GM18499 (cell line): ENCODE measurements around the gene SLC5A2.
"Not testable (repeated sequence)": the region's sequence is repeated elsewhere in the genome, so short reads cannot be mapped to it uniquely, and the experiment has no call there.

Experiments used
- ATAC-seq: cut with Tn5 transposase; IDR thresholded peaks from one replicate; pipeline ENCODE4 v1.9.1; 2021; ENCODE audit warnings: moderate number of reproducible peaks; ENCODE audit not compliant: insufficient read depth, unreplicated experiment

Gene SLC5A2

DNA sequence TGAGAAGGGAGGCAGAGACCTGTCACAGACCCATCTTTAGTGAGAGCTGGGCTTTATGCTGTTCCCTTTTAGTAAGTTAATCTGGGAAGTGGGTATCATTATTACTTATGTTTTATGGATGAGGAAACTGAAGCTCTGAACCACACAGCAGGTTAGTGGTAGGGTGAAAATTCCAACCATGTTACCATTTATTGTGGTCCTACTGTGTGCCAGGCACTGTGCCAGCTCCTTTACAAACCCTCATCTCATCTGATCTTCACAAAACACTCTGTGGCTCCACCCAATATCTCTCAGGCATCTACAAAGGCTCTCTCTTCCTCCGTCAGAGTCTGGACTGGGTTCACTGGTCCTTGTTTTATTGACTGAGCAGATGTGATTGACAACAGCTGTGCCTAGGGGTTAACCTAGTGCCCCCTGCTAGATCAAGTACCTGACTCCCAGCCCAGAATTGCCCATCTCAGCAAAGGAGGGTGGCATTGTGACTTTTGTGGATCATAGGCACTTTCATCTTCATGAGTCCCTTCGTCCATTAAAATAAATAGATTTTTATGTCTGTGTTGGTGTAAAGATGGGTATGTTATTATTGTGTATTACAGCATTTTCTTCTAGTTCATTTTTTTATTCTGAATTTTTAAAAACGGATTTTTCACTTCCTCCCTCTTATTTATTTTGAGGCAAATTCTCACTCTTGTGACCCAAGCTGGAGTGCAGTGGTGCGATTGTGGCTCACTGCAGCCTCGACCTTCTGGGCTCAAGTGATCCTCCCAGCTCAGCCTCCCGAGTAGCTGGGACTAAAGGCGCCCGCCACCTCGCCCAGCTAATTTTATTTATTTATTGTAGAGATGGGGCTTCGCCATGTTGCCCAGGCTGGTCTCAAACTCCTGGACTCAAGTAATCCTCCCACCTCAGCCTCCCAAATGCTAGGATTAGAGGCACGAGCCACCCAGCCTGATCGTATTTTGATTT lies 7.9 kb upstream of the SLC5A2 start:
- no peak for ATAC-seq

DNA sequence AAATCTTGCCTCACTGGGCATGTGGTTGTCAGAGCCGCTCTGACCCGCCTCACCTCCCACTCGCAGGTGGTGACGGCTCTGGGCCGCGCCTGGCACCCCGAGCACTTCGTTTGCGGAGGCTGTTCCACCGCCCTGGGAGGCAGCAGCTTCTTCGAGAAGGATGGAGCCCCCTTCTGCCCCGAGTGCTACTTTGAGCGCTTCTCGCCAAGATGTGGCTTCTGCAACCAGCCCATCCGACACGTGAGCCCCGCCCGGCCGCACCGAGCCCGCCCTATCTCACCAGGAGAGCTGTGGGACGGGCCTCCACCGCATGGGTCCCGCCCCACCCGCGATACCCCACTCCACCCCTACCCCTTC lies 7.0 kb upstream of the SLC5A2 start:
- ATAC-seq = no peak

DNA sequence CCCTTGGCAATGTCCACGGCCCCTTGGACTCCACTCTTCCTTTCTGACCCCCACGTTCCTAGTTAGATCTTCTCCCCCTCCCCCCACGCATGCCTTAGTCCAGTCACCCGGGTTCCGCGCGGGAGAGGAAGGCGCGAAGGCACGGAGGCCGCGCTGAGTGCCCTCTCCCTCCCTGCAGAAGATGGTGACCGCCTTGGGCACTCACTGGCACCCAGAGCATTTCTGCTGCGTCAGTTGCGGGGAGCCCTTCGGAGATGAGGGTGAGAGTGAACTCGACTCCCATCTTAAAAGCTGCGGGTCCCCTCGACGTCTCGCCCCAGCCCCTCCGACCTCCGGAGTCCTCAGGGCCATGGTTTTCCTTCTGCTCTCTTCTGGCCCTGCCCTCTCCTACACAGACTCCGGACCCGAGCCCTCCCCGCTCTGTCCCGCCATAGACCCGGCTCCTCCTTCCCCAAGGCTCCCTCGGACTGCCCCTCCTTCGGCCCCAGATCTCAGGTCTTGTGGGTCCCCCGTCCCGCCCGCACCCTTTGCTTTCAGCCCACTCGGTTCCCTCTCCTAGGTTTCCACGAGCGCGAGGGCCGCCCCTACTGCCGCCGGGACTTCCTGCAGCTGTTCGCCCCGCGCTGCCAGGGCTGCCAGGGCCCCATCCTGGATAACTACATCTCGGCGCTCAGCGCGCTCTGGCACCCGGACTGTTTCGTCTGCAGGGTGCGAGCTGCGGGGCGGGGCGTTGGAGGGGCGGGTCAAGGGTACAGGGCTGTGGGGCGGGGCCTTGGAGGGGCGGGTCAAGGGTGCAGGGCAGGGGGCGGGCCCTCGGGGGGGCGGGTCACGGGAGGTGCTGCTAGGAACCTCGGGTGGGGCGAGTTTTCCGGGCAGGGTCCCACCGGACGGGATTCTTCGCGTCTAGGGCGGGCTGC lies 6.4 kb upstream of the SLC5A2 start:
- no peak for ATAC-seq

DNA sequence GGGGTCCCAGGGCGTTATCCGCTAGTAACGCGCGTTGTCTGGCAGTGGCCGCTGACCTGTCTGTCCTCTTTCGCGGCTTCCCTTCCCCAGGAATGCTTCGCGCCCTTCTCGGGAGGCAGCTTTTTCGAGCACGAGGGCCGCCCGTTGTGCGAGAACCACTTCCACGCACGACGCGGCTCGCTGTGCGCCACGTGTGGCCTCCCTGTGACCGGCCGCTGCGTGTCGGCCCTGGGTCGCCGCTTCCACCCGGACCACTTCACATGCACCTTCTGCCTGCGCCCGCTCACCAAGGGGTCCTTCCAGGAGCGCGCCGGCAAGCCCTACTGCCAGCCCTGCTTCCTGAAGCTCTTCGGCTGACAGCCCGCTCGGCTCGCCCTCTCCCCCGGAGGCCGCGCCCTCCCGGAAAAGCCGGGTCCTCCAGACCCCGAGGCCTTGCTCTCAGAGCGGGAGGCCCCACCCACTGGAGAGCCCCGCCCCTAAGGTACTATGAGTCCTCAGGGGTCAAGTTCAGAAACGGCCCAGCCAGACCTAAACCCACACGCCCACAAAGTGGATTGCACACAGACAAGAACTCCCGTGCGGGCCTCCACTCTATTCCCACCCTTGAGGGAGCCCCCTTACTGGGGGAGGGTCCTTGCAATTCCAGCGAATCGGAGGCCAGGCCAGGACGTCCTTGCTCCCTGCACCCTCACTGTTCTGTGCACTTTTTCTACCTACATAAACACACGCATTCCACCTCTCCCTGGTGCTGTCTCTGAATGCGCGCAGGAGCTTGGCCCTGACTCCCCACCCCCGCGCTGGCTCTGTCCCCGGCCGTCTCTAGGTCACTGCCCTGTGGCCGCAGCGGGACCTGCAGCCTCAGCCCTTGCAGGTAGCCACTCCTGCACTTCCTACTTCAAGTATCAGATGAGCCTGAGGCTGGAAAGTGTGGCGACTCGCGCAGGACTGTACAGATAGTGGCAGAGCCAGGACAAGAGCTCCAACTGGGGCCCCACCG lies 5.4 kb upstream of the SLC5A2 start:
- ATAC-seq = no peak

DNA sequence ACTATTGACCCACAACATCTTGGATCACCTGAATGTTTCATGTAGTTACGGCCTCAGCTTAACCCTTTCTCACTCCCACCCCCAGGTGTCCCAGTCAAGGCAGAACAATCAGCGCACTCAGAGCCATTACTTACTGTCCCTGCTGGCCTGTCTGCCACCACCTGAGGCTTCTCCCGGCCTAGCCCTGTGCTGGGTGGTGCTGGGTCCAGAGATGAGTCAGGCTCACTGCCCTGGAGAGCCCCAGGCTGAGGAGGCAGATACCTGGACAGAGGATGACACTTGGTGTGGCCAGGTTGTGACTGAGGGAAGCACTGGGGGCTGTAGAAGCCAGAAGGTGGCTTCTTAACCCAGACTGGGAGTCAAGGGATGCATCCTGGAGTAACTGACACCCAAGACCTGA lies 4.0 kb upstream of the SLC5A2 start:
- no peak for ATAC-seq

DNA sequence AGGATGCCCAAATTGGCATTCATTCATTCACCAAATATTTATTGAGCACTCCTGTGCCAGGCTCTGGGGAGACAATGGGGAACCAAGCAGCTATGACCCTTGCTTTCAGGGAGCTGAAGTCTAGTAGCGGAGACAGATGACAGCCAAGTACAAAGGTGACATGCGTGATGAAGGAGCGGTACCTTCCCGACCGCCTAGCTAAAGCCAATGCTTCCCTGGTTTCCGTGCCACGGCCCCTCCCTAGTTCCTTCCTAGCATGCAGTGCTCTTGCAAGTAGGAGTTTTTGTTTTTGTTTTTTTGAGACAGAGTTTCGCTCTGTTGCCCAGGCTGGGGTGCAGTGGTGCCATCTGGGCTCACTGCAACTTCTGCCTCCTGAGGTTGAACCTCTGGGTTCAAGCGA lies 3.2 kb upstream of the SLC5A2 start:
- ATAC-seq = no peak

DNA sequence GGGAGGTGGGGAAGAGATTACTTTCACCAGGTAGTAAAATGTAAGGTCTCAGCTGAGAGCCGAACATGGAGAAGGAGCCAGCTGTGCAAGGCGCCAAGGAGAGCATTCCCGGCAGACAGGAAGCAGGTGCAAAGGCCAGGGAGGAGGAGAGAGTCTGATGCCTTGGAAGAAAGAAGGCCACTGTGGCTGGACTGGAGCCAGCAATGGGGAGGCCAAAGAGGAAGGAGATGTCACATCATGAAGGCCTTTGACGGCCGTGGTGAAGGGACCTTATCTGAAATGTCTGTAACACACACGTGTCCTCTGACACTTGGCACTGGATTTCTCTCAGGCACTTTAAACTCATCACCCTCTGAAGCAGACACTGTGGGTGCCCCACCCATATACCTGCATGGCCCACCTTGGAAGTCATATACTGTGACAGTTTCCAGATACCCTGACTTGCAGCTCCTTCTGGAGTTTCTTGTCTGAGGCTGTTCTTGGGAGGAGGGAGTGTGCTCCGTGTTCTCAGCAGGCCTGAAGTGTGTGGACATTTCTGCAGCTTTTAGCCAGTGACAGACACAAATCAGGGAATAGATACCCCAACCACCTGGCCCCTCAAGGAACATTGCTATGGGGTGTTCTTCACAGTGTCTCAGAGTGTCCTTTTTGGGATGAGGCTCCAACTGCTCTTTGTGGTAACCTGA lies 1.9 kb upstream of the SLC5A2 start:
- ATAC-seq = no peak

DNA sequence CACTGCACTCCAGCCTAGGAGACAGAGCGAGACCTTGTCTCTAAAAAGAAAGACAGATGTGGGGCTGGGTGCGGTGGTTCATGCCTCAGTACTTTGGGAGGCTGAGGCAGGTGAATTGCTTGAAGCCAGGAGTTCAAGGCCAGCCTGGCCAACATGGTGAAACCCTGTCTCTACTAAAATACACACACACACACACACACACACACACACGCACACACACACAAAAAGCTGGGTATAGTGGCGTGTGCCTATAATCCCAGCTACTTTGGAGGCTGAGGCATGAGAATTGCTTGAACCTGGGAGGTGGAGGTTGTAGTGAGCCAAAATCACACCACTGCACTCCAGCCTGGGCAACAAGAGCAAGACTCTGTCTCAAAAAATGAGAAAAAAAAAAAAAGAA lies 1.1 kb downstream of the SLC5A2 start:
- not testable (repeated sequence) for ATAC-seq

DNA sequence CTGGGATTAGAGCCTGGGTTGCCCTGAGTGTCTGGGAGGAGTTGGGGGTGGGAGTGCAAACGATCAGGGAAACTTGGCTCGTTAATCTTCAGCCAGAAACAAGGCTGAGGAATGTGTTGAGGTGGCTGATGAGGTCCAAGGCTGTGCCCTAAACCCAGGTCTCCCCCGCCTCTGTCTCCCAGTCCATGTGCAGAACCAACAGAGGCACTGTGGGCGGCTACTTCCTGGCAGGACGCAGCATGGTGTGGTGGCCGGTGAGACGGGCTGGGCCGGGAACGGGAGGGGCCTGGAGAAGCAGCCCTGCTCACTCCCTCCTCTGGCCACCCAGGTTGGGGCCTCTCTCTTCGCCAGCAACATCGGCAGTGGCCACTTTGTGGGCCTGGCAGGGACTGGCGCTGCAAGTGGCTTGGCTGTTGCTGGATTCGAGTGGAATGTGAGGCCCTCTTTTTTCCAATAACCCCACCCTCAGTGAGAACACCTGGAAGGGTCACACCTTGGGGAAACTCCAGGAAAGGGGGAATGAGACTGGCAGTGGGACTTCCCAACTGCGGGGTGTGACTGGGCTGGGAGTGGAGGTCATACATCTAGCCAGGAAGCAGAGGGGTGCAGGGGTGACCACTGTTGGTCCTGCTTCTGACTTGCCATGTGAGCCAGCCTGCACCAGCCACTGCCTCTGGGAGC lies 1.7 kb downstream of the SLC5A2 start:
- ATAC-seq = no peak

DNA sequence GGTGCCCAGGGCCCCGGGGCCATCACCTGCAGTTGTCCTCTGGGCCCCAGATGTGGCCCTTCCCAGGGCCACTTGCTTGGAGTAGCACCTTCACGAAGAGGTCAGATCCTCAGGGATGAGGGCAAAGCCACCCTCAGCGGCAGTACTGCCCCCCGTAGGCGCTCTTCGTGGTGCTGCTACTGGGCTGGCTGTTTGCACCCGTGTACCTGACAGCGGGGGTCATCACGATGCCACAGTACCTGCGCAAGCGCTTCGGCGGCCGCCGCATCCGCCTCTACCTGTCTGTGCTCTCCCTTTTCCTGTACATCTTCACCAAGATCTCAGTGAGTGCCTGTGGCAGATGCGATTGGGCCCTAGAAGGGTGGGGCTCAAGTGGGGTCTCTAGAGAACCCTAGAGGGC lies 2.6 kb downstream of the SLC5A2 start:
- no peak for ATAC-seq

DNA sequence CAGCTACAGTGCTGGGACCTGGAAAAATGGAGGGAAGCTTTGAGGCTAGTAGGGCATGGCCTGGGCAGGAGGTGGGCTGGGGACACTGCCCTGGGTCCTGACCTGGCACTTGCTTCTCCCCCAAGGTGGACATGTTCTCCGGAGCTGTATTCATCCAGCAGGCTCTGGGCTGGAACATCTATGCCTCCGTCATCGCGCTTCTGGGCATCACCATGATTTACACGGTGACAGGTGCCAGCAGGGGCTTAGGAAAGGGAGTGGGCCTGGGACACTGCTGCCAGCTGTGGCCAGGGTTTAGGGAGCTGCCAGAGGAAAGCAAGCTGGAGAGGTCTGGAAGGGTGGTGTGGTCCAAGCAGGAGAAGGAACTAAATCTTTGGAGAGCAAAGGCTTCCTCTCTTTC lies 3.1 kb downstream of the SLC5A2 start:
- no peak for ATAC-seq

DNA sequence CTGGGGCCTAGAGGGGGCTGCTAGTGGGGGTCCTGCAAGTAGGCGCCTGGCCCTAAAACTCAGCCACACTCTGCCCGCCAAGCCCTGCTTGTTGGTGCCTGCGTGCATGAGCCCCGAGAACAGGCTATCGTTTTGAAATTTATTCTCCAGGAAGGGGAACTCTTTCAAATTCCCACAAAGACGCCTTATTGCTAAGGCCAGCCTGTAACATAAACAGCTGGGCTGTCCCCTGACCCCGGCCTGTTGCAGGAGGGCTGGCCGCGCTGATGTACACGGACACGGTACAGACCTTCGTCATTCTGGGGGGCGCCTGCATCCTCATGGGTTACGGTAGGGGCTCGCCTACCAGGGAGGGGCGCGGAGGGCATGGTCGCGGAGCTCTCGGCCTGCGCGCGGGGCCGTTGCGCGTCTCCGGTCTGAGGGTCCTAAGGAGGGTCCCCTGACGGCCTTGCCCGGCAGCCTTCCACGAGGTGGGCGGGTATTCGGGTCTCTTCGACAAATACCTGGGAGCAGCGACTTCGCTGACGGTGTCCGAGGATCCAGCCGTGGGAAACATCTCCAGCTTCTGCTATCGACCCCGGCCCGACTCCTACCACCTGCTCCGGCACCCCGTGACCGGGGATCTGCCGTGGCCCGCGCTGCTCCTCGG lies 4.3 kb downstream of the SLC5A2 start:
- ATAC-seq = no peak

DNA sequence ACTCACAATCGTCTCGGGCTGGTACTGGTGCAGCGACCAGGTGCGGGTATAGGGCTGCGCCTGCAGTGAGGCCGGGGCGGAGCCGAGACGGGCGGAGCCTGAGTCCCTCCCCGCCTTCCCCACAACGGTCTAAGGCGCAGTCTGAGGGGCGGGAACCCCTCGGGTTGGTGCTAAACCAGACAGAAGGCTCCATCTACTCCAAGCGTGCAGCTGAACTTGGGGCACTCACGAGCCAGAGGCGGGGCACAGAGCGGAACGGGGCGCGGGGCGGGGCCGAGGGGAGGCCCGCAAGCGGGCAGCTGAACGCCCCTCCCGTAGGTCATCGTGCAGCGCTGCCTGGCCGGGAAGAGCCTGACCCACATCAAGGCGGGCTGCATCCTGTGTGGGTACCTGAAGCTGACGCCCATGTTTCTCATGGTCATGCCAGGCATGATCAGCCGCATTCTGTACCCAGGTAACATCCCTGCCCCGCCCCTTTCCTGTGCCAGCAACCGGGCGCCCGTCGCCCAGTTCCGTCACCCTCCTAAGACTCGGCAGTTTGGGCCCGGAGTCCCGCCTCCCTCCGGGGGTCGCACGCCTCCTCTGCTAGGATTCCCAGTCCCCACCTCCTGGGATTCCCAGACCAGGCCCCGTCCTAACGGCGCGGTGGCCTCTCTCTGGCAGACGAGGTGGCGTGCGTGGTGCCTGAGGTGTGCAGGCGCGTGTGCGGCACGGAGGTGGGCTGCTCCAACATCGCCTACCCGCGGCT lies 5.0 kb downstream of the SLC5A2 start:
- no peak for ATAC-seq

DNA sequence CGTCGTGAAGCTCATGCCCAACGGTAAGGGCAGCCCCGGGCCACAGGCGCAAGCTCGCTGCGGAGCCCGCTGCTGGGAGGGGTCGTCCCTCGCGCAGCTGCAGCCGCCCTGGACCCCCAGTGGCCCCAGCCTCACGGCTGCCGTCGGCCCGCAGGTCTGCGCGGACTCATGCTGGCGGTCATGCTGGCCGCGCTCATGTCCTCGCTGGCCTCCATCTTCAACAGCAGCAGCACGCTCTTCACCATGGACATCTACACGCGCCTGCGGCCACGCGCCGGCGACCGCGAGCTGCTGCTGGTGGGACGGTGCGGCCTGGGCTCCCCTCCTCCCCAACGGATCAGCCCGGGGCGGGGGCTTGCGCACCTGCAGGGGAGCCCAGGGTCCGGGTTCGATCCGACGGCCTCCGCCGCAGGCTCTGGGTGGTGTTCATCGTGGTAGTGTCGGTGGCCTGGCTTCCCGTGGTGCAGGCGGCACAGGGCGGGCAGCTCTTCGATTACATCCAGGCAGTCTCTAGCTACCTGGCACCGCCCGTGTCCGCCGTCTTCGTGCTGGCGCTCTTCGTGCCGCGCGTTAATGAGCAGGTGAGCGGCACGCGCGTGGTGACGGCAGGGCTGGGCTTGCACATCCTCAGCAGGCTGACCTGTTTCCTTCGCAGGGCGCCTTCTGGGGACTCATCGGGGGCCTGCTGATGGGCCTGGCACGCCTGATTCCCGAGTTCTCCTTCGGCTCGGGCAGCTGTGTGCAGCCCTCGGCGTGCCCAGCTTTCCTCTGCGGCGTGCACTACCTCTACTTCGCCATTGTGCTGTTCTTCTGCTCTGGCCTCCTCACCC lies 5.8 kb downstream of the SLC5A2 start:
- no peak for ATAC-seq

DNA sequence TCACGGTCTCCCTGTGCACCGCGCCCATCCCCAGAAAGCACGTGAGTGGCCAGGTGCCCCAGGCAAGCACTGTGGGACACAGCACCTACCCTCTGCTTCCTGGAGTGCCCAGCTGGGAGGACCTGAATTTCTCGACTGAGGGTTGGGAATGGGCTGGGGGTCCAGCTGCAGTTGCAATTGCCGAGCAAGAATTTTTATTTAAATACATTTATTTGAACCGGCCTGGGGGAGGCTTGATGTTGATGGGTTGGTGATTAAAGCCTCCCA lies 6.3 kb downstream of the SLC5A2 start:
- ATAC-seq = no peak

DNA sequence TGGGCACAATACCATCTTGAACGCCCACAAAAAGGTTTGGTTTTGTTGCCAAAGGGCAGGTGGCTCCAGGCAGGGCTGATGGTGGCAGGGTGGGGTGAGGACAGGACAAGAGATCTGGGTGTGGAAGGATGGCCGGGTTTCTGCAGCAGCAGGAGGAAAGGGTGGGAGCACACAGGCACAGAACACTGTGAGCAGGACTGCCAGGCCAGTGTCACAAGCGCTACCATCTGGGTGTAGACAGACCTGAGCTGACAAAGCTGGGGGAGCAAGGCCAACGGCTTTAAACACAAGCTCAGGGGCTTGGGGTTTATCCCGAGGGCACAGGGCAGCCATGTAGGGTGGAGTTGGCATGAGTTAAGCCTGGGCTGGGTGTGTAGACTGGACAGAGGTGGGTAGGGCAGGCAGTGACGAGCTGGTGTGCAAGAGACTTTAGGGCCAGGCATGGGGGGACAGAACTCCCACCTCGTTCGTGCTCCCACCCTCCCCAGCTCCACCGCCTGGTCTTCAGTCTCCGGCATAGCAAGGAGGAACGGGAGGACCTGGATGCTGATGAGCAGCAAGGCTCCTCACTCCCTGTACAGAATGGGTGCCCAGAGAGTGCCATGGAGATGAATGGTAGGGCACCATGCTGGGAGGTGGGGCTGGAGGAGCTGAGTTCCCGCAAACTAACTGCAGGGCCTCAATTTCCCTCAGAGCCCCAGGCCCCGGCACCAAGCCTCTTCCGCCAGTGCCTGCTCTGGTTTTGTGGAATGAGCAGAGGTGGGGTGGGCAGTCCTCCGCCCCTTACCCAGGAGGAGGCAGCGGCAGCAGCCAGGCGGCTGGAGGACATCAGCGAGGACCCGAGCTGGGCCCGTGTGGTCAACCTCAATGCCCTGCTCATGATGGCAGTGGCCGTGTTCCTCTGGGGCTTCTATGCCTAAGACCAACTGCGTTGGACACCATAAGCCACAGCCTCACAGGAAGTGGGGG lies 7.0 kb downstream of the SLC5A2 start:
- no peak for ATAC-seq
